Measurements from ENCODE around the gene ACAN. TPM values are rescaled to one million over a fixed set of nuclear protein-coding genes. Genes with fewer than 3 reads are reported as not detected.

ACAN gene
- total and polyA plus RNA-seq, 9 of the 15 experiments (the other 6 are each of a cell fraction or from before 2014, with no cell fraction given), result not detected

GRCh38 chr15:88880944-88881740, 77.9 kb downstream of the ACAN start (continued):
- TF ChIP-seq ADNP (tag; IDR thresholded peaks at IDR 0.05), result peak; percentile 68; the same call in 1 of the 2 replicates
- peak; percentile 75; the same call in 1 of the 2 replicates for TF ChIP-seq HDAC2 (IDR thresholded peaks at IDR 0.05)
- TF ChIP-seq PTBP1 (IDR thresholded peaks at IDR 0.05; ENCODE audit: low read depth, low read length), result 0 out of 2 replicates have a peak, but pooled peaks have one; percentile 65
- TF ChIP-seq FOXJ3 (CRISPR knock-in tag; IDR thresholded peaks at IDR 0.05), result no peak
- TF ChIP-seq, protein P1, sequence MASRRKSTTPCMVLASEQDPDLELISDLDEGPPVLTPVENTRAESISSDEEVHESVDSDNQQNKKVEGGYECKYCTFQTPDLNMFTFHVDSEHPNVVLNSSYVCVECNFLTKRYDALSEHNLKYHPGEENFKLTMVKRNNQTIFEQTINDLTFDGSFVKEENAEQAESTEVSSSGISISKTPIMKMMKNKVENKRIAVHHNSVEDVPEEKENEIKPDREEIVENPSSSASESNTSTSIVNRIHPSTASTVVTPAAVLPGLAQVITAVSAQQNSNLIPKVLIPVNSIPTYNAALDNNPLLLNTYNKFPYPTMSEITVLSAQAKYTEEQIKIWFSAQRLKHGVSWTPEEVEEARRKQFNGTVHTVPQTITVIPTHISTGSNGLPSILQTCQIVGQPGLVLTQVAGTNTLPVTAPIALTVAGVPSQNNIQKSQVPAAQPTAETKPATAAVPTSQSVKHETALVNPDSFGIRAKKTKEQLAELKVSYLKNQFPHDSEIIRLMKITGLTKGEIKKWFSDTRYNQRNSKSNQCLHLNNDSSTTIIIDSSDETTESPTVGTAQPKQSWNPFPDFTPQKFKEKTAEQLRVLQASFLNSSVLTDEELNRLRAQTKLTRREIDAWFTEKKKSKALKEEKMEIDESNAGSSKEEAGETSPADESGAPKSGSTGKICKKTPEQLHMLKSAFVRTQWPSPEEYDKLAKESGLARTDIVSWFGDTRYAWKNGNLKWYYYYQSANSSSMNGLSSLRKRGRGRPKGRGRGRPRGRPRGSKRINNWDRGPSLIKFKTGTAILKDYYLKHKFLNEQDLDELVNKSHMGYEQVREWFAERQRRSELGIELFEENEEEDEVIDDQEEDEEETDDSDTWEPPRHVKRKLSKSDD (conservative IDR thresholded peaks at IDR 0.05; ENCODE audit: low read length), result no peak
- TF ChIP-seq HIVEP1 (CRISPR knock-in tag; IDR thresholded peaks at IDR 0.05), result no peak
- peak; percentile 58; the same call in 1 of the 2 replicates for TF ChIP-seq SMARCA5 (IDR thresholded peaks at IDR 0.05)
- no peak for TF ChIP-seq TAF7 (tag; IDR thresholded peaks at IDR 0.05)
- TF ChIP-seq ESRRA (IDR thresholded peaks at IDR 0.05; ENCODE audit: borderline replicate concordance, low read depth), result peak; percentile 42; the same call in 1 of the 2 replicates
- TF ChIP-seq SRF (CRISPR knock-in tag; IDR thresholded peaks at IDR 0.05), result no peak

Data from K562 (cell line).